Hepatocyte (in vitro differentiated cells): ENCODE results near the gene TSPAN6.

Source experiments
- CTCF ChIP-seq: fragments of 200-600 bp; sonication (generic); IDR thresholded peaks from 2 replicates; pipeline ENCODE4 v1.5.1; 2016; ENCODE audit warnings: antibody characterized with exemption, mild to moderate bottlenecking; ENCODE audit not compliant: poor library complexity
- EZH2phosphoT487 ChIP-seq: fragments of 200-600 bp; sonication (generic); IDR thresholded peaks from one replicate; pipeline ENCODE4 v1.6.1; 2018; ENCODE audit warnings: antibody characterized with exemption, mild to moderate bottlenecking, low read depth, moderate library complexity; ENCODE audit not compliant: unreplicated experiment, severe bottlenecking

- TF ChIP-seq CTCF (no peak), EZH2phosphoT487 (no peak)
Measured at GRCh38 chrX:100673397-100673953, 36.9 kb upstream of the TSPAN6 start.
